Natural killer cell (primary cell): ENCODE measurements around the gene PLXNB1. TPM values are rescaled to one million over a fixed set of nuclear protein-coding genes. Genes with fewer than 3 reads are reported as not detected.

Experiments used
- ATAC-seq, 3 donors: fragments of 150-1000 bp in 2 of 3; fragments of 200-7000 bp in 1 of 3; cut with Tn5 transposase; 1 replicate in 1 of 3; 2 replicates in 2 of 3; pipeline ENCODE4 v1.10.0; 2021; ENCODE audit warnings: mild to moderate bottlenecking in 2 of 3, moderate library complexity in 2 of 3
- DNase-seq, 2 donors: peaks; one replicate each; pipeline versions ENCODE4 v3.0.0 to v3.0.0-alpha.2; 2013 to 2021; ENCODE audit warnings: mixed read lengths in 1 of 2
- H3K27ac ChIP-seq: one replicate; pipeline ENCODE4 v1.5.1; 2013; ENCODE audit warnings: mild to moderate bottlenecking, low read length
- H3K27me3 ChIP-seq: one replicate; pipeline ENCODE4 v1.6.1; 2013; ENCODE audit warnings: low read length; ENCODE audit not compliant: control insufficient read depth, insufficient read depth
- H3K36me3 ChIP-seq: one replicate; pipeline ENCODE4 v1.6.1; 2013; ENCODE audit warnings: low read length; ENCODE audit not compliant: control insufficient read depth, insufficient read depth
- H3K4me1 ChIP-seq: one replicate; pipeline ENCODE4 v1.6.1; 2013; ENCODE audit warnings: low read length; ENCODE audit not compliant: control insufficient read depth, insufficient read depth
- H3K4me3 ChIP-seq: one replicate; pipeline ENCODE4 v1.5.1; 2013; ENCODE audit warnings: low read length
- H3K9me3 ChIP-seq: one replicate; pipeline ENCODE4 v1.6.1; 2013; ENCODE audit warnings: low read length; ENCODE audit not compliant: control insufficient read depth, insufficient read depth
- H3K27ac Mint-ChIP-seq, 2 donors: one replicate each; pipeline ENCODE4 v1.8.0; 2022; ENCODE audit warnings: mild to moderate bottlenecking in 2 of 2, mixed read lengths in 2 of 2, moderate library complexity in 1 of 2
- H3K27me3 Mint-ChIP-seq, 2 donors: one replicate each; pipeline ENCODE4 v1.8.0; 2022; ENCODE audit warnings: low read depth in 2 of 2, mixed read lengths in 2 of 2
- H3K36me3 Mint-ChIP-seq: one replicate; pipeline ENCODE4 v1.8.0; 2022; ENCODE audit warnings: mixed read lengths
- H3K4me1 Mint-ChIP-seq, 2 donors: one replicate each; pipeline ENCODE4 v1.8.0; 2022; ENCODE audit warnings: mixed read lengths in 2 of 2
- H3K4me3 Mint-ChIP-seq: one replicate; pipeline ENCODE4 v1.8.0; 2022; ENCODE audit warnings: mild to moderate bottlenecking, moderate library complexity, mixed read lengths
- H3K9me3 Mint-ChIP-seq, 2 donors: one replicate each; pipeline ENCODE4 v1.8.0; 2022; ENCODE audit warnings: mixed read lengths in 2 of 2
- CTCF ChIP-seq: fragments of 200-600 bp; IDR thresholded peaks from one replicate; pipeline ENCODE4 v1.8.0; 2022; ENCODE audit warnings: antibody characterized with exemption
- WGBS: methylation state at CpG from one replicate; pipeline ENCODE4 v1.1.7; 2013; ENCODE audit warnings: missing lambda C conversion rate; ENCODE audit not compliant: insufficient coverage; 5-methylcytosine and 5-hydroxymethylcytosine counted together
- intact Hi-C: fragments of 100-400 bp; cut with micrococcal nuclease; formaldehyde crosslinking; loops from one replicate; pipeline ENCODE4 v1.14.2; 2022
- total RNA-seq, 4 donors: library from RNA; stranded (reverse); fragments of 120-200 nt in 1 of 4; gene quantifications; one replicate each; pipeline versions ENCODE4 v1.2.3 to v1.2.4, GENCODE V29; 2013 to 2022

PLXNB1 gene
- total RNA-seq, 3 donors from 2014 or later (not counting 1 experiment from before 2014, with no cell fraction given), result 4.3 to 5.0 (median 4.4) TPM

GRCh38 chr3:48388966-48389365 lies 40.9 kb downstream of the PLXNB1 start:
- Histone ChIP-seq H3K27me3 (peaks cover 2% of the 10 kb centered on the region), H3K4me3 (no peak overlapping the region), H3K36me3 (no peaks in the 10 kb centered on the region), H3K27ac (no peak overlapping the region), H3K9me3 (no peaks in the 10 kb centered on the region), H3K4me1 (no peaks in the 10 kb centered on the region)
- Mint-ChIP-seq H3K27me3 (peaks cover 14 to 38% of the 10 kb centered on the region in 2 donors), H3K9me3 (no peaks in the 10 kb centered on the region), H3K4me3 (no peak overlapping the region), H3K27ac (no peak overlapping the region), H3K4me1 (no peaks in the 10 kb centered on the region), H3K36me3 (no peaks in the 10 kb centered on the region)
- 77% methylated on average over 2 of the region's 2 CpGs for WGBS
- intact Hi-C loops, result no loop called here
- no peak for ATAC-seq
- TF ChIP-seq CTCF, result no peak
- DNase-seq, result no peak

GRCh38 chr3:48387634-48388033 lies 42.3 kb downstream of the PLXNB1 start:
- ATAC-seq (no peak), DNase-seq (no peak)
- no peaks in the 10 kb centered on the region for H3K9me3 ChIP-seq
- Mint-ChIP-seq H3K4me1 (no peaks in the 10 kb centered on the region), H3K27ac (no peak overlapping the region), H3K4me3 (no peak overlapping the region), H3K36me3 (no peaks in the 10 kb centered on the region), H3K9me3 (no peaks in the 10 kb centered on the region), H3K27me3 (peaks cover 22 to 47% of the 10 kb centered on the region in 2 donors)
- TF ChIP-seq CTCF, result no peak
- intact Hi-C loops, result no loop called here
- H3K4me3 ChIP-seq, result no peak overlapping the region
- no peaks in the 10 kb centered on the region for H3K36me3 ChIP-seq
- peaks cover 2% of the 10 kb centered on the region for H3K27me3 ChIP-seq
- no peaks in the 10 kb centered on the region for H3K4me1 ChIP-seq
- no peak overlapping the region for H3K27ac ChIP-seq

- H3K27ac Mint-ChIP-seq, result no peak overlapping the region
These were observed 56.9 kb downstream of the PLXNB1 start for GRCh38 chr3:48372862-48373435.

More at GRCh38 chr3:48372862-48373435, 56.9 kb downstream of the PLXNB1 start:
- ATAC-seq (no peak), DNase-seq (no peak)
- Mint-ChIP-seq H3K4me3 (no peak overlapping the region), H3K4me1 (no peaks in the 10 kb centered on the region), H3K9me3 (no peaks in the 10 kb centered on the region), H3K36me3 (no peaks in the 10 kb centered on the region), H3K27me3 (peaks cover 4 to 9% of the 10 kb centered on the region in 2 donors)
- H3K9me3 ChIP-seq, result no peaks in the 10 kb centered on the region
- WGBS, result 80% methylated on average over 5 of the region's 5 CpGs
- H3K36me3 ChIP-seq, result no peaks in the 10 kb centered on the region
- TF ChIP-seq CTCF, result no peak
- no peaks in the 10 kb centered on the region for H3K27me3 ChIP-seq
- intact Hi-C loops, result no loop called here
- no peak overlapping the region for H3K27ac ChIP-seq
- no peaks in the 10 kb centered on the region for H3K4me1 ChIP-seq
- no peak overlapping the region for H3K4me3 ChIP-seq
